Activated gamma-delta T cell treated with Interleukin-2 at 50 U/mL for 16 hours (primary cell): ENCODE data around the gene CD44.

Experiments used
- DNase-seq: peaks from one replicate; pipeline ENCODE4 v3.0.0-alpha.2; 2020

Gene CD44

GRCh38 chr11:35141071-35141470 is 2.1 kb downstream of the CD44 start:
- no peak for DNase-seq

GRCh38 chr11:35141571-35141971 is 2.6 kb downstream of the CD44 start:
- peak; percentile 29 for DNase-seq

- no peak for DNase-seq
Measured at GRCh38 chr11:35142481-35143075, 3.6 kb downstream of the CD44 start.

- no peak for DNase-seq
Measured at GRCh38 chr11:35143297-35144135, 4.5 kb downstream of the CD44 start.

- DNase-seq = peak; percentile 58
Measured at GRCh38 chr11:35144136-35144741, 5.3 kb downstream of the CD44 start.

GRCh38 chr11:35144806-35145205 is 5.8 kb downstream of the CD44 start:
- DNase-seq = no peak

GRCh38 chr11:35145271-35145670 is 6.3 kb downstream of the CD44 start:
- peak; percentile 41 for DNase-seq

- peak; percentile 60 for DNase-seq
Measured at GRCh38 chr11:35146074-35146521, 7.1 kb downstream of the CD44 start.

- DNase-seq = no peak
Measured at GRCh38 chr11:35146711-35147110, 7.7 kb downstream of the CD44 start.

GRCh38 chr11:35147235-35147634 is 8.3 kb downstream of the CD44 start:
- DNase-seq = no peak

- DNase-seq = no peak
Measured at GRCh38 chr11:35148163-35148837, 9.3 kb downstream of the CD44 start.

GRCh38 chr11:35150454-35150853 is 11.5 kb downstream of the CD44 start:
- no peak for DNase-seq

- DNase-seq = no peak
Measured at GRCh38 chr11:35151241-35151640, 12.3 kb downstream of the CD44 start.

GRCh38 chr11:35151683-35152280 is 12.8 kb downstream of the CD44 start:
- no peak for DNase-seq

GRCh38 chr11:35152575-35152974 is 13.6 kb downstream of the CD44 start:
- no peak for DNase-seq

GRCh38 chr11:35153280-35153679 is 14.3 kb downstream of the CD44 start:
- no peak for DNase-seq

GRCh38 chr11:35154952-35155351 is 16.0 kb downstream of the CD44 start:
- DNase-seq = no peak

GRCh38 chr11:35155677-35156076 is 16.7 kb downstream of the CD44 start:
- no peak for DNase-seq

GRCh38 chr11:35157814-35158700 is 19.1 kb downstream of the CD44 start:
- DNase-seq = no peak

- no peak for DNase-seq
Measured at GRCh38 chr11:35158701-35159510, 19.9 kb downstream of the CD44 start.

- no peak for DNase-seq
Measured at GRCh38 chr11:35160246-35160824, 21.4 kb downstream of the CD44 start.
